Dedifferentiated amniotic fluid mesenchymal stem cell (primary cell): ENCODE results near the gene COASY.
"Not testable (repeated sequence)": the region's sequence is repeated elsewhere in the genome, so short reads cannot be mapped to it uniquely, and the experiment has no call there.

Experiments used
- DNase-seq: peaks from one replicate; pipeline ENCODE4 v3.0.0-alpha.2; 2016; ENCODE audit errors: extremely low spot score

COASY gene

DNA sequence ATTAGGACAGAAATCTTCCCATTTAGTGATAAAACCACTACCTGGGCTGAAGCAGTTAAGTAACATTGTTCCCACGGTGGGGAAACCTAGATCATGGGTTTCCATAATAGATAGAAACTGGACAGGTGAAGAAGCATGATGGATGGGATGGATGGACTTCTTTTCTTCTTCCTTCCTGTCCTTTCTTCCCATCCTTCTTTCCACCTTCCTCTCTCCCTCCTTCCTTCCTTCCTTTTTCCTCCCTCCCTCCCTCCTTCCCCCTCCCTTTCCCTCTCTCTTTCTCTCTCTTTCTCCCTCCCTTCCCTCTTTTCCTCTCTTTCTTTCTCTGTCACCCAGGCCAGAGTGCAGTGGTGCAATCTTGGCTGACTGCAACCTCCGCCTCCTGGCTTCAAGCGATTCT lies 12.5 kb downstream of the COASY start:
- no peak for DNase-seq

DNA sequence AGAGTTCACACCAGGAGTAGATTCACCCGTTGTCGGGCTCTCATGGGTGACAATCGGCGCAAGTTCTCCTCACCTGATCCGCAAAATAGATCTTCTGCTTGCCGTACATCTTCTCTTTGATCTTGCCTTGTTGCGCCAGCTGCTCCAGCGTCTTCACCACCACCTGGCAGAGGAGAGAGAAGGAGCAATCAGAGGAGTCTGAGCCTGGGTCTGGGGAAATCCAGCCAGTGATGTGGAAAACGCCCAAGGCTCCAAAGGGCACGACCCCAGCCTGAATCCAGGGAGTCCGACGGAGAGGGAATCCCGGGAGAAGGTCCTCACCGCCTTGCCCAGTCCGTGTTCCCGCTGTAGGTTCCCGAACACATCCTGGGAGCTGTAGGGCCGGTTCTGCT lies 15.2 kb downstream of the COASY start:
- no peak for DNase-seq

DNA sequence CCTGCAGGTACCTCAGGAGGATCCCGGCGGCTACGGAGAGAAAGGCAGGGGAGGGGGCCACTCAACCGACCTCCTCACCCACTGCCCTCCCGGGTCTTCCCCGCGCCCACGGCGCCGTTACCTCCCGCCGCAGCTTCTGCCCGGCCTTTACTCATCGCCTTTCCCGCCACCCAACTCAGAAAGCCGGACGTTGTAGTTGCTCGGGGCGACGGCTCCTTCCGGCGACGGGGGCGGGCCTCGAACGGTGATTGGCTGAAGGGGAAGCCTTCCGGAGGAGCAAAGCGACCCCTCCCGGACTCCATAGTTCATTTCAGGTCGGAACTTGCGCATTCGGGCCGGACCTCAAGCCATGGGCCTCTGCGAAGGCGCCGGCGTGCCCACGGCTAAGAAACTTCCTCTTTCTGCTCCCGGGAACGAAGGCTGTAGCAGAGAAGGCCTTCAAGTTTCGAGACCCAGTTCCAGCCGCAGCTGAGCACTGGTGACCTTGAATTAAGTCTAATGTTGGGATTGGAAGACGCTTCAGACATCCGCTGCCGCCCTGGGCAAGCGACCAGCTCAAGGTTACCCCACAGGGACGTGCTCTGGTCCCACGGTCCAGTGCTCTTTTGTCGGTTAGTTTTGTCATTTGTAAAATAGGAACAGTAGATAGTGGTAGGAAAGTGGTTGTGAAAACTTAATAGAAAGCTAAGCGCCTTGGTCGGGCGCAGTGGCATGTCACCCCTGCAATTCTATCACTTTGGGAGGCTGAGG lies 15.8 kb downstream of the COASY start, which contains the start of gene PSMC3IP:
TSS of gene PSMC3IP (minus strand) at position 198 of the 750 bp plus-strand sequence. CDS start at position 155, 43 bp downstream.
- peak; percentile 95 for DNase-seq

DNA sequence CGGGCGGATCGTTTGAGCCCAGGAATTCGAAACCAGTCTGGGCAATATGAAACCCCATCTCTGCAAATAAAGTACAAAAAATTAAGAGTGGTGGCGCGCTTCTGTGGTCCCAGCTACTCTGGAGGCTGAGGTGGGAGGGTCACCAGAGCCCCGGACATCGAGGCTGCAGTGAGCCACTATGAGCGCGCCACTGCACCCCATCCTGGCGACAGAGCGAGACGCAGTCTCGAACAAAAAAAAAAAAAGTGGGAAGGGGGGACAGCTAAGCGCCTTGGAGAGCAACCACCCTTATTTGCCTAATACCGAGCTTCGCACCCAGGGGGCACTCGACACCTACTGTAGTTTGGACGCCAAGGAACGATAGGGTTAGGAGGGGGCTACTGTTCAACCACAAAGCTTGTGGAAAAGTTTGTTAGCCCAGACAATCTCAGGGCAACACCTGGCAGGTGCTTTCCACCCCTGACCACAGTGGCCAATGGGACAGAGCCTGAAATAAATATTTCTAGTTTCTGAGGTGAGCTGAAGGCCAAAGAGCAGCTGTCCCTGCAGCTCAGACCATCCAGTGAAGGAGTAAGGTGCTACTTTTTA lies 16.4 kb downstream of the COASY start:
- peak; percentile 69 for DNase-seq

DNA sequence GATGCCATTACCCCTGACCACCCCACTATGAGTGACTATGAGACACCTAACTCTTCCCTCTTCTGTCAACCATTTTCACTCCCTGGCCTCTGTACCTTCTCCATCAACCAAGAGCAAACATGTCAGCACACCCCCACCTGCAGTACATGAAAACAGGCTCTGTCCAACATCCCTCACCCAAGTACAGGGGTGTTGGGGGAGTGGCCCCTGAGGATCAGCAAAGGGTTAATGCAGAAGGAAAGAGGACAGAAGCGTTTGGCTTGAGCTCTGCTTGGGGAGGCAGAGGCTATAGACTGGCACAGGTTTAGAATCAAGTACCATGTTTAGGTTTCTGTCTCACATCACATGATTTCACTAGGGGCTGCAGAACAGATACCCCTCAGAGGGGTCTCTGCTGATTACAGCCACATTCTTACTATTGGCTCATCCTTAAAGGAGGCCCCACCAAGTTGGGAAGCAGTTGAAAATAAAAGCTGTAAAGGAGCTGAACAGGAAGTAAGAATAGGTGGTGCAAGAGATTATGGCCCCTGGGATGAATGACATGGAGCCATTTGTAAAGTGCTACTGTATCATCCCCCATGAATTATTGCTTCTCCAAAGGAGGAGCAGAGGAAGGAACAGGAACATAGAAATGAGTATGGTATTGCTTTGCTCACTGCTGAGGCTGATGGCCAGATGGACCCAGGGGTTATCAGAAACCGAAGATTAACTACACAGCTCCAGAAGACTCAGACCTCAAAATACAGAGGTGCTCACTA lies 18.0 kb downstream of the COASY start:
- no peak for DNase-seq

DNA sequence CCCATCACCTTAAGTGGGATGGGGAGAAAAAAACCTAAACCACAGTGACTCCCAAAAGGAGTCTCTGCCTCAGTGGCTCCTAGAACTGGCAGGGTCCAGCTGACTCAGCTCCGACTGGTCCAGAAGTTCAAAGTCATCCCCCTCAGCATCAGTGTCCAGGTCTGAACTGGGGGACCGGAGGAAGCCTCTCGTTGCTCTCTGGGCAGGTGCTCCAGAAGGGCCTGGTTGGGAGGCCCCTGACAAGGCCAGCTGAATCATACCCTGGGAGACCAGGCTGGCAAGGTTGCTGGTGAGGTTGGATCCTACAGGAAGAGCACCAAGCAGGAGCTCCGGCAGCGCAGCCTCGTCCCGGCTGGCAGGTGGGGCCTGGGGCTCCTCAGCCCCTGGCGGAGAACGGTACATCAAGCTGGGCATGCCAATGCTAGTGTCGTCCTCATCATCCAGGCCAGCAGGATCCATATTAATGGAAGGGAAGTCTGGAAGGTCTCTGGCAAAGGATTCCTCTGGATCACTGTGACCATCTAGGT lies 19.9 kb downstream of the COASY start:
- DNase-seq: no peak

DNA sequence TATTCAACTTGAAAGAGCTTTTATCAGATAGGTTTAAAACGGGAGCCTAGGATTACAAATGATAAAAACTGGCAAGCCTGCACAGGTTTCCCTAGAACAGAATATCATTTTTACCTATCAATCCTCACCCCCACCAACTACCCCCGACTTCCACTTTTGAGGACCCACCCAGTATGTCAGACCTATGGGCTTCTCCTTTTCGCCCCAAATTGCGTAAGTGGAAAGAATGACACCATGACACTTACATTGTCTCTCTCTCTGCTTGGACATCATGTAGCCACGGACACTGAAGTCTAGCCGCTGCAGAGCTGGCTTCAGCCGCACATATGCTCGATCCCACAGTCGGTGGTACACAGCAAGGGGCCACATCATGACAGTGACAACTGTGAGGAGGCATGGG lies 22.9 kb downstream of the COASY start:
- DNase-seq: no peak

DNA sequence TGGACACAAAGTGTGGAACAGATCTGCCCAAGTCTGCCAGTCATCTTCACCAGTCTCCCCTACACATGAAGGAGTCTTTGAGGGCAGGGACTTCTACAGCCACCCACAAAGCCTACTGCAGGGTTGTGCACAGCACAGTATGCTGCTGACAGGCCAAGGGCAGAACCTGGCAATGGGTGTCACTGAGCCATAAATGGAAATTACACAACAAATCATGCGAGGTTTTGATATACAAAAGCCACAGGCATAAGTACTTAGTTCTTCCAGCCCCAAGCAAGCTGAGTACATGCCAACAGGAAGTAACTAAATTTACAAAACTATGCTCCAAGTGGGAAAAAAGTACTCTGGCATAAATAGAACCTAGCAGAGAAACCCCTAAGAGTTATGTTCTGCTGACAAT lies 23.4 kb downstream of the COASY start:
- DNase-seq: no peak

DNA sequence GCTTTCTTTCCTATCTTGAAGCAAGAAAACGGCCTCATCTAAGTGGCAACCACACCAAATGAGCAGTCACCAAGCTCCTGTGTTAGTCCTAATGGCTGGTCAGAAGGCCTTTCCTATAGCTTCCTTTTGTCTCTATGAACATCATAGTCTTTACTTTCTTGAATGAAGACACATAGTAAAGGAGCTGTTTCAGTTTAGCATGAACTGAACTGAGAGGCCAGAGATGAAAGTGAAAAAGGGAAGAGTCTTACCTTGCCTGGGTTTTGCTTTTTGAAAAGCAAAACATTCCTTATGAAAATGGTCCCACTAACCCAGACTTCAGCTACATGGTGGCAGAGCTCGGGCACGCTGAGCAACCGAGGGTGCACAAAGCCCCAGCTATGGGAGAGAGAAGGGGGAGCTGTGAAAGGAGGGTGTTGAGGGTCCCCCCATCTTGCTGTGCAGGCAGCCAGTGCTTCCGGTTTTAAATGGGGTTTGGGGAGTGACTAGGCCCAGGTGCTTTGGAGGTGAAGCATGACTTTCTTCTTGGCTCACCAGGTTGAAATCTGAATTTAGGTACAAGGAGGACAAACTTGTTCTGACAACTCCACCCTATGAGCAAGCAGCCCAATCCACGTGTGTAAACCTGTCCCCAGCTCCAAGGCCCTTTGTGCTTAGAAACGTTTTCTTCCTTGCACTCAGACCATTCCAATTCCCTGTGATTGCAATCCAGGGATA lies 24.7 kb downstream of the COASY start:
- DNase-seq: no peak

DNA sequence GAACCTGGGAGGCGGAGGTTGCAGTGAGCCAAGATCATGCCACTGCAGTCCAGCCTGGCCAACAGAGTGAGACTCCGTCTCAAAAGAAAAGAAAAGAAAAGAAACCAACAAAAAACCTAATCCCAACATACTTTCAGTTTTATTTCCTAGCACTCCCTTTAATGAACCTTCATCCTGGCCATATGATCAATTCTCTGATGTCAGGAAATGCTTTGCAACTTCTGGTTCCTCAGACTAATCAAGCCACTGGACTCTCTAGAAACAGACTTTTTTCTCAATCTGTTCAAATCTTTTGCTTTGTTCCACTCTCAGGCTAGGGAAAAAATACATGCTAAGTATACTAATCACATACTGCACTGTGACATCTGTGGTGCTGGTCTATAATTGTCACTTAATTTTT lies 28.9 kb downstream of the COASY start:
- no peak for DNase-seq

DNA sequence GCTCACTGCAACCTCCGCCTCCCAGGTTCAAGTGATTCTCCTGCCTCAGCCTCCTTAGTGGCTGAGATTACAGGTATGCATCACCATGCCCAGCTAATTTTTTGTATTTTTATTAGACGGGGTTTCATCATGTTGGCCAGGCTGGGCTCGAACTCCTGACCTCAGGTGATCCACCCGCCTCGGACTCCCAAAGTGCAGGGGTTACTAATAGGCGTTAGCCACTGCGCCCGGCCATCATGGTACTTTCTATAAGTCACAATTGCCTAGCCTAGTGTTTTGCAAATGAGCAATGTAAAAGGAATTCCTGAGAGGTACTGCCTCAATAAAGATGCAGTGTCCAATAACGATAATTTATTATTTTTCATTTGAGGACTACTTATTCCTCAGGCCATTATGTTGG lies 29.5 kb downstream of the COASY start:
- DNase-seq: no peak

DNA sequence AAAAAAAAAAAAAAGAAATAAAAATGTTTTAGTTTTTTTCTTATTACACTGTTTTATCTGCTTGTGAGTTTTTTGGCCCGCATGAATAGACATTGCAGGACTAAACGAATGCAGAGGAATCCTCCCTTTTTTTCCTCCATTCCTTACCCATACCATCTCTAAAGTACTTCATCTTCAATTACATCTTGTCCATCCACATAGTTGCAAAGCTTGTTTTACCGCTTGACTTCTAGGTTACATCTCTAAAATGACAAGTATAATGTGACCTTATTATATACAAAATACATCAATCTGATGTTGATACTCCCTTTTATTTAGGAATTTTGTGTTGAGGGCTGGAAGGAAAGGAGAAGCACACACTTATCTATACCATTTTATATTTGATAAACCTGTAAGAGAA lies 34.4 kb downstream of the COASY start:
- no peak for DNase-seq

DNA sequence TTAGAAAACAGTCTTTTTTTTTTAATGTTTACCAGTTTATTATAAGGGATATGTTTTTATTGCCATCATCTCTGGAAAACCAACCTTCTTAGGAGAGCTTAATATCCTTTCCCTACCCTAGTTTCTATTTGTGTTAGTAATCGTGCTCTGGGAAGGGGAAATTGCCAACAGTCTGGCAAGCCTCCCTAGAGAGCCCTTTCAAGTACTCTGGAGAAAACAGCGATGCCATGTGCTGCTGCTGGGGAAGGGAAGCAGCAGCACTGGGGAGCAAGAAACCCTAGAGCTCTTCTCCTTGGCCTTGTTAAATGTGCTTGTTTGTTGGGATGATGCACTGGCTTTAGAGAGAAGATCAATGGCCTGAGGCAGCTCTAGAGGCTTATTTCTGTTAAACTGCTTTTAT lies 37.0 kb downstream of the COASY start:
- no peak for DNase-seq

DNA sequence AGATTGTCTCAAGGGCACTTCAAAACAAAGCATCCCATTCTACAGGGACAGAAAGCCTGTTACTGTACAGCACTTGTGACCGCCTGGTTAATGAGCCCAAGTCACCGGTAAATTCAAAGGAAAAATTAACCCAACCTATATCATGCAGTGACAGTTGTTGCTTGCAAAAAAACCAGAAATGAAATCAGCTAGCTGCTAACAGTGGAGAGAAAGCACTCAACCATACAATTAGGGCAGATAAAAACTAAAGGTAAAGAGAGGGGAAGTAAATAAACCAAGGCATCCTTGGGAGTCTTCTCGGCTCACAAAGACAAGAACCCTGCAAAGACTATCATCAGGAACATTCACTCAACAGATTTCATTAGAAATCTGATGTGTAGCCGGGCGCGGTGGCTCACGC lies 41.4 kb downstream of the COASY start:
- DNase-seq: no peak

DNA sequence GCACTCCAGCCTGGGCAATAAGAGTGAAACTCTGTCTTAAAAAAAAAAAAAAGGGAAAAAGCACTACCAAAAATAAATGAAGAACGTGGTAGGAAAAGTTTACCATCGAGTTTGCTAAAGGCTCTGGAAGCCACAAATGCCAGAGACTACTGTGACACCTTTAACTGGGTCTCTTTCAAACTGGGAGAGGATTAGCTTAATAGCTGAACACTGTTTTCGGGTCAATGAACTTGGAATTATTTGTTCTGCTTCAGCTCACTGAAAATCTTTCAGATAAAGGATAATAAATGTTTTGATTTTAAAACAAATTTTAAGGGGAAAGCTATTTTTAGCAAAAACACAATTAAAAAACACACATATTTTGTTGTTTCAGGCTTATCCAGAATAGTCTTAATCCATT lies 45.8 kb downstream of the COASY start:
- no peak for DNase-seq

DNA sequence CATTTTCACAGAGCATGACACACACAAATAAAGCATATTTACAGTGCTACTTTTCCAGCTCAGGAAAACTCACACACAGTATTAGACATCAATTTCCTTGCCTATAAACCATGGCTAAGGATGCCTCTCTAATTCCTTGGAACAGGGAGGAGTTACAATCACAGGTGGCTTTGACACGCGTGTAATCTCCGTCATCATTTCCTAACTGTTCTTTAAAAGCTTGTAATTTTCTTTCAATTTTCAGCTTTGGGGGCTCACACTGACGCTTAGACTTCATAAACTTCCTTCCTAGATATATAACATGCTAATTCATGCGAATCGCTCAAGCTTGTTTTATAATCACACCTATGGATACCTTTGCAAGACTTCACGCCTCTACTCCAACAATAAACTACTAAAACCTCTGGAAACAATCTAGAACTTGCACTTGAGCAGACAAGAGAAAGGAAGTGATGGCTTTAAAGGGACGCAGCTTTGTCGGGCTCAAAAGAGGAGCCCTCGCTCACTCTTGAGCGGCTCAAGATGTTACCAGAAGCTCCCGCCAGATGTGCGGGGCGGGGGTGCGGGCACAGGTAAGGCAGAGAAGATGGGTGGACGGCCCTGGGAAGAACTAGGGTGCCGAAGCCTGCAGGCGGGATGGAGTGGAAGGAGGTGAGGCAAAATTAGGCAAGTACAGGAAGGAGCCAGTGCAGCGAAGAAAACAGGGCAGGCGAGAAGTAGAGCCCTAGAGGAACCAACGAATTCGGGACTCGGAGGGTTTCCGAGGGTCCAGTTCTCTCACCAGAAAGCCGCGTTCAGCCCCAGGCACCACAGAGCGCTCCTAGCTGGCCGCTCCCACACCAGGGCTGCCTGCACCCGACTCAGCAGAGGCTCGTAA lies 46.6 kb downstream of the COASY start:
- DNase-seq: no peak

DNA sequence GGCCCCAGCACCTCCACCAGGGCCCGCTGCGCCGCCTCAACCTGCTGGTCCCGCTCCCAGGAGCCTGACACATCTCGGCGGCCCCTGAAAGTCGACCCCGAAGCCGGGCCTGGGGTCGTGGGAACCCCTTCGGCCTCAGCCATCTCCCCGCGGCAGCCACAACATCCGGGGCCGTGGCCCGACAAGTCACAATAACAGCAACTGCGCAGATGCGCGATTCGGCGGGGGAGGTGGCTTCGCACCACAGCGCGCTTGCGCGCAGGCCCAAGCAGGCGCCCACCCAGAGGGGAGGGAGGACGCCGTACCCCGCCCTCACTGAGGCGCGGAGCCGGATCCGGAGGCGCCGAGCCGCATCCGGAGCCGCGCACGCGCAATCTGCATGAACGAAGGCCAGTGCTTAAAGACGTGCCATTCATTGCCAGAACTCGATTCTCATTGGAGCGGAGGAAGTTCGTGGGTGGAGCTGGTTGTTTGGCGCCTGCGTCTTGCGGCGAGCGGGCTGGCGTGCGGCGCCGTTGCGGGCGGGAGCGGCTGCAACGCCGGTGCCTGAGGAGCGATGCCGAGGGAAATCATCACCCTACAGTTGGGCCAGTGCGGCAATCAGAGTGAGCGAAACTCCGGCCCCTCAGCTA lies 47.4 kb downstream of the COASY start, which contains the start of the genes RETREG3 and TUBG1:
TSS of gene RETREG3 (minus strand) at position 193 of the 632 bp plus-strand sequence. CDS start at position 143, 50 bp downstream.
TSS of gene TUBG1 (plus strand) at position 502 of the 632 bp plus-strand sequence. CDS start at position 557, 55 bp downstream.
- DNase-seq: peak; percentile 99

DNA sequence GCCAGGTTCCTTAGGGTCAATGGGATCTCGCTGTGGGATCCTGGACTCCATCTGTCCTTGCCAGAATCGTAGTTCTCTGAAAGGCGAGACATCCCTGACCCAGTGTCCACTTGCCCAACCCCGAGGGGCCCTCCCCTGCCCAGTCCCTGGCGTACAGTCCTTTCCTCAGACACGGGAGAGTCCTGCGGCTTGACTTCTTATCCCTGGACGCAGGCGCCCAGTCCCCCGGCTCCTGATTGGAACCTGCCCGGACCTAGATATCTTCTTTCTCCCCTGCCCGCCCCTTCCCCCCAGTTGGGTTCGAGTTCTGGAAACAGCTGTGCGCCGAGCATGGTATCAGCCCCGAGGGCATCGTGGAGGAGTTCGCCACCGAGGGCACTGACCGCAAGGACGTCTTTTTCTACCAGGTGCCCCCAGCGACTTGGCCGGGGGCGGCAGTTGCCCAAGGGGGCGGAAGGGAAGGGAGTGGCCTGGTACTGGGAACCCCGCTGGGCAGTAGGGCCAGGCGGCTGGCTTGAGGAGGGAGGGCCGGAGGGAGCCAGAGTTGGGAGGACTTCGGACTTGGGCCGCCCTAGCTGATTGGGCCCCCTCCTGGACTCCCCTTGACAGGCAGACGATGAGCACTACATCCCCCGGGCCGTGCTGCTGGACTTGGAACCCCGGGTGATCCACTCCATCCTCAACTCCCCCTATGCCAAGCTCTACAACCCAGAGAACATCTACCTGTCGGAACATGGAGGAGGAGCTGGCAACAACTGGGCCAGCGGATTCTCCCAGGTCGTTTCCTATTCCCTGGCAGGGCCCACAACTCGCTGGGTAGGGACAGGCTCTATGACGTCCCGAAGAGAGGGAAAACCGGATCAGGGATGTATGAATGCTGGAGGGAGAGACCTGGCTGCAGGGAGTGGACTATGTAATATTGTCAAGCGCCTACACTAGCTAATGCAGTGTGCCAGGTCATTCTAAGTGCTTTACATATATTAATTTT lies 48.2 kb downstream of the COASY start:
- DNase-seq: not testable (repeated sequence)

DNA sequence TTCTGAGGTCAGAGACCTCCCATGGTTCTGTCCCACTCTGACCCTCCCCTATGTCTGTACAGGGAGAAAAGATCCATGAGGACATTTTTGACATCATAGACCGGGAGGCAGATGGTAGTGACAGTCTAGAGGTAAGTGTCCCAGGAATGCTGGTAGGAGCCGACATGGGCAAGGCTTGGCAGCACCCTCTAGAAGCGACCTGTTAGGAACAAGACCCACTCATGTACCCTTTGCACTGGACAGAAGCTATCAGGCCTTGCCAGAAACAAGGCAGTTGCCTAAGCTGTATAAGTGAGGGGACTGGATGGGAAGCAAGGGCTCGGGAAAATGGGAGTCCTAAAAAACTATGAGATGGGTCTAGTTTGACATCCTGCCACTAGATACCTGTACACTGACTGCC lies 50.1 kb downstream of the COASY start:
- no peak for DNase-seq
